ENCODE data around the gene INTS7. TPM values are rescaled to one million over a fixed set of nuclear protein-coding genes. Genes with fewer than 3 reads are reported as not detected.
"Not testable (repeated sequence)": the region's sequence is repeated elsewhere in the genome, so short reads cannot be mapped to it uniquely, and the experiment has no call there.

The INTS7 gene
- polyA plus RNA-seq, 6 donors from 2014 or later = 5.8 to 13.4 (median 8.4) TPM

- Mint-ChIP-seq H3K9me3 (no peaks in the 10 kb centered on the region), H3K27me3 (peaks cover 0 to 5% (median 0%) of the 10 kb centered on the region in 3 donors), H3K36me3 (no peaks in the 10 kb centered on the region), H3K4me3 (no peak overlapping the region), H3K4me1 (peaks cover 0 to 16% (median 8%) of the 10 kb centered on the region in 3 donors), H3K27ac (no peak overlapping the region)
- DNase-seq = no peak
- no peak for ATAC-seq (ENCODE audit: low read depth in 2 of 2)
These were observed 103.0 kb downstream of the INTS7 start for GRCh38 chr1:211932231-211932932.

GRCh38 chr1:211929683-211930082 lies 105.7 kb downstream of the INTS7 start:
- Mint-ChIP-seq H3K27ac (peak overlapping the region in 1 of 6 donors; percentile 9), H3K4me1 (peaks cover 0 to 5% (median 4%) of the 10 kb centered on the region in 3 donors)

GRCh38 chr1:211928993-211929637 lies 106.2 kb downstream of the INTS7 start:
- ATAC-seq (ENCODE audit: low read depth in 2 of 2) = no peak
- no peak overlapping the region for H3K27ac Mint-ChIP-seq

More at GRCh38 chr1:211929683-211930082, 105.7 kb downstream of the INTS7 start:
- H3K36me3 Mint-ChIP-seq = no peaks in the 10 kb centered on the region
- H3K4me3 Mint-ChIP-seq = no peak overlapping the region
- DNase-seq = no peak
- no peak for ATAC-seq (ENCODE audit: low read depth in 2 of 2)
- H3K9me3 Mint-ChIP-seq = no peaks in the 10 kb centered on the region
- peaks cover 0 to 5% (median 0%) of the 10 kb centered on the region in 3 donors for H3K27me3 Mint-ChIP-seq

GRCh38 chr1:211928290-211928801 lies 107.0 kb downstream of the INTS7 start:
- DNase-seq = no peak
- Mint-ChIP-seq H3K36me3 (no peaks in the 10 kb centered on the region), H3K4me3 (no peak overlapping the region), H3K9me3 (no peaks in the 10 kb centered on the region), H3K27me3 (peaks cover 0 to 5% (median 0%) of the 10 kb centered on the region in 3 donors), H3K4me1 (peaks cover 0 to 4% (median 0%) of the 10 kb centered on the region in 3 donors), H3K27ac (peak overlapping the region in 1 of 6 donors; percentile 62)
- ATAC-seq (ENCODE audit: low read depth in 2 of 2) = no peak

More at GRCh38 chr1:211928993-211929637, 106.2 kb downstream of the INTS7 start:
- no peak overlapping the region for H3K4me3 Mint-ChIP-seq
- H3K9me3 Mint-ChIP-seq = no peaks in the 10 kb centered on the region
- H3K27me3 Mint-ChIP-seq = peaks cover 0 to 5% (median 0%) of the 10 kb centered on the region in 3 donors
- H3K36me3 Mint-ChIP-seq = no peaks in the 10 kb centered on the region
- peaks cover 0 to 4% (median 0%) of the 10 kb centered on the region in 3 donors for H3K4me1 Mint-ChIP-seq
- DNase-seq = no peak

- H3K9me3 Mint-ChIP-seq = no peaks in the 10 kb centered on the region
- H3K27ac Mint-ChIP-seq = peak overlapping the region in 1 of 6 donors; percentile 87
- H3K36me3 Mint-ChIP-seq = no peaks in the 10 kb centered on the region
- H3K4me1 Mint-ChIP-seq = peaks cover 0 to 2% (median 0%) of the 10 kb centered on the region in 3 donors
- H3K4me3 Mint-ChIP-seq = no peak overlapping the region
- no peak for ATAC-seq (ENCODE audit: low read depth in 2 of 2)
- H3K27me3 Mint-ChIP-seq = peaks cover 0 to 14% (median 12%) of the 10 kb centered on the region in 3 donors
- DNase-seq = no peak
These were observed 110.3 kb downstream of the INTS7 start for GRCh38 chr1:211925016-211925415.

GRCh38 chr1:211924256-211924655 lies 111.1 kb downstream of the INTS7 start:
- Mint-ChIP-seq H3K27me3 (peaks cover 0 to 18% (median 13%) of the 10 kb centered on the region in 3 donors), H3K9me3 (no peaks in the 10 kb centered on the region), H3K4me3 (no peak overlapping the region), H3K36me3 (no peaks in the 10 kb centered on the region), H3K4me1 (peaks cover 0 to 4% (median 0%) of the 10 kb centered on the region in 3 donors), H3K27ac (no peak overlapping the region)
- no peak for DNase-seq
- ATAC-seq (ENCODE audit: low read depth in 2 of 2) = no peak

- H3K27ac Mint-ChIP-seq = no peak overlapping the region
- ATAC-seq (ENCODE audit: low read depth in 2 of 2) = no peak
- no peak for DNase-seq
- H3K9me3 Mint-ChIP-seq = no peaks in the 10 kb centered on the region
- no peaks in the 10 kb centered on the region for H3K36me3 Mint-ChIP-seq
- H3K4me1 Mint-ChIP-seq = peaks cover 0 to 4% (median 0%) of the 10 kb centered on the region in 3 donors
- H3K27me3 Mint-ChIP-seq = peaks cover 0 to 23% (median 13%) of the 10 kb centered on the region in 3 donors
- H3K4me3 Mint-ChIP-seq = no peak overlapping the region
These were observed 112.3 kb downstream of the INTS7 start for GRCh38 chr1:211923095-211923494.

- H3K4me1 Mint-ChIP-seq = peaks cover 0 to 4% (median 0%) of the 10 kb centered on the region in 3 donors
- H3K36me3 Mint-ChIP-seq = no peaks in the 10 kb centered on the region
- H3K27ac Mint-ChIP-seq = peak overlapping the region in 1 of 6 donors; percentile 53
- no peaks in the 10 kb centered on the region for H3K9me3 Mint-ChIP-seq
- peaks cover 3 to 33% (median 17%) of the 10 kb centered on the region in 3 donors for H3K27me3 Mint-ChIP-seq
- ATAC-seq (ENCODE audit: low read depth in 2 of 2) (no peak), DNase-seq (no peak)
- no peak overlapping the region for H3K4me3 Mint-ChIP-seq
These were observed 113.7 kb downstream of the INTS7 start for GRCh38 chr1:211921579-211922095.

- Mint-ChIP-seq H3K4me1 (peaks cover 0 to 4% (median 0%) of the 10 kb centered on the region in 3 donors), H3K36me3 (no peaks in the 10 kb centered on the region), H3K27ac (no peak overlapping the region), H3K9me3 (no peaks in the 10 kb centered on the region), H3K4me3 (no peak overlapping the region), H3K27me3 (peaks cover 3 to 39% (median 23%) of the 10 kb centered on the region in 3 donors)
- ATAC-seq (ENCODE audit: low read depth in 2 of 2) = no peak
- DNase-seq = no peak
These were observed 114.6 kb downstream of the INTS7 start for GRCh38 chr1:211920602-211921226.

GRCh38 chr1:211920141-211920572 lies 115.2 kb downstream of the INTS7 start:
- ATAC-seq (ENCODE audit: low read depth in 2 of 2) (no peak), DNase-seq (no peak)
- Mint-ChIP-seq H3K36me3 (no peaks in the 10 kb centered on the region), H3K4me1 (peaks cover 0 to 4% (median 0%) of the 10 kb centered on the region in 3 donors), H3K9me3 (no peaks in the 10 kb centered on the region), H3K27me3 (peaks cover 3 to 39% (median 23%) of the 10 kb centered on the region in 3 donors), H3K27ac (peak overlapping the region in 1 of 6 donors; percentile 90), H3K4me3 (no peak overlapping the region)

- no peak overlapping the region for H3K27ac Mint-ChIP-seq
- H3K27me3 Mint-ChIP-seq = peaks cover 3 to 39% (median 23%) of the 10 kb centered on the region in 3 donors
- DNase-seq (no peak), ATAC-seq (ENCODE audit: low read depth in 2 of 2) (no peak)
- no peak overlapping the region for H3K4me3 Mint-ChIP-seq
- no peaks in the 10 kb centered on the region for H3K9me3 Mint-ChIP-seq
- peaks cover 0 to 4% (median 0%) of the 10 kb centered on the region in 3 donors for H3K4me1 Mint-ChIP-seq
- H3K36me3 Mint-ChIP-seq = no peaks in the 10 kb centered on the region
These were observed 116.4 kb downstream of the INTS7 start for GRCh38 chr1:211918843-211919414.

GRCh38 chr1:211916458-211916857 lies 118.9 kb downstream of the INTS7 start:
- peaks cover 3 to 38% (median 20%) of the 10 kb centered on the region in 3 donors for H3K27me3 Mint-ChIP-seq
- not testable (repeated sequence) for H3K9me3 Mint-ChIP-seq

GRCh38 chr1:211915924-211916323 lies 119.4 kb downstream of the INTS7 start:
- ATAC-seq (ENCODE audit: low read depth in 2 of 2) (no peak), DNase-seq (no peak)
- Mint-ChIP-seq H3K36me3 (no peaks in the 10 kb centered on the region), H3K27me3 (peaks cover 3 to 38% (median 20%) of the 10 kb centered on the region in 3 donors), H3K27ac (no peak overlapping the region), H3K4me1 (peaks cover 0 to 4% (median 0%) of the 10 kb centered on the region in 3 donors), H3K4me3 (no peak overlapping the region), H3K9me3 (no peaks in the 10 kb centered on the region)

More at GRCh38 chr1:211916458-211916857, 118.9 kb downstream of the INTS7 start:
- H3K27ac Mint-ChIP-seq; H3K4me1 Mint-ChIP-seq; H3K36me3 Mint-ChIP-seq; DNase-seq; H3K4me3 Mint-ChIP-seq; ATAC-seq (ENCODE audit: low read depth in 2 of 2): not testable (repeated sequence)

Measured in naive B cell (primary cell).